Cerebellar nuclear complex (tissue), 1 donor: ENCODE results near the gene ST6GALNAC1.
A peak's percentile ranks its signal among the peaks of the same experiment; 100 is the strongest.

Experiments used
- DNase-seq, 2 experiments: peaks; one replicate each; lab custom pipeline; 2025; lab: John Stamatoyannopoulos, UW

Gene ST6GALNAC1, protein sequence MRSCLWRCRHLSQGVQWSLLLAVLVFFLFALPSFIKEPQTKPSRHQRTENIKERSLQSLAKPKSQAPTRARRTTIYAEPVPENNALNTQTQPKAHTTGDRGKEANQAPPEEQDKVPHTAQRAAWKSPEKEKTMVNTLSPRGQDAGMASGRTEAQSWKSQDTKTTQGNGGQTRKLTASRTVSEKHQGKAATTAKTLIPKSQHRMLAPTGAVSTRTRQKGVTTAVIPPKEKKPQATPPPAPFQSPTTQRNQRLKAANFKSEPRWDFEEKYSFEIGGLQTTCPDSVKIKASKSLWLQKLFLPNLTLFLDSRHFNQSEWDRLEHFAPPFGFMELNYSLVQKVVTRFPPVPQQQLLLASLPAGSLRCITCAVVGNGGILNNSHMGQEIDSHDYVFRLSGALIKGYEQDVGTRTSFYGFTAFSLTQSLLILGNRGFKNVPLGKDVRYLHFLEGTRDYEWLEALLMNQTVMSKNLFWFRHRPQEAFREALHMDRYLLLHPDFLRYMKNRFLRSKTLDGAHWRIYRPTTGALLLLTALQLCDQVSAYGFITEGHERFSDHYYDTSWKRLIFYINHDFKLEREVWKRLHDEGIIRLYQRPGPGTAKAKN

DNA sequence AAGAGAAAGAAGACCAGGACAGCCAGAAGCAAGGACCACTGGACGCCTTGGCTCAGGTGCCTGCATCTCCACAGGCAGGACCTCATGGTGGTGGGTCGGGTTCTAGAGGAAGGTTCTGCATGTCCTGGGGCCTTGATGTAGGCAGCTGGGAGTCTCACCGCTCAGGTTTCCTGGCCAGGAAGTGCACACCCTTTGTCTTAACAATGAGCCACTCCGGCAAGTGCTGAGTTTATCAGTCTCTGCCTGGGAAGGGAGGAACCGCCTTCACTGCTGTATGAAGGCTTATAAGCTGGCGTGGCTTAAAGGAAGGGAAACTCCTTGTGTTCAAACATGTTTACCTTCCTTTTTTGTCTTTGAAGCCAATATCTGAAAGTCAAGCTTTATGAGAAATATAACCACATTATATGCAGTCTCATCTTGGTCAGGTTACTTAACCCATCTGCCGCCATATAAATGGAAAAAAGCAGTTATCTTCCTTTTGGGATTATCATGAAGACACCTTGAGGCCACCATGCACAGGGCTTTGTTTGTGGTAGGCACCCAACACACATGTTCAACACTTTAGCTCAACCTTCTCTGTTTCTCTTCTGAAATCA lies at the start of gene ST6GALNAC1:
Gene ST6GALNAC1 (minus strand): TSS at position 205 of the 596 bp plus-strand sequence. CDS start 119 bp downstream, at position 86.
- DNase-seq = no peak

DNA sequence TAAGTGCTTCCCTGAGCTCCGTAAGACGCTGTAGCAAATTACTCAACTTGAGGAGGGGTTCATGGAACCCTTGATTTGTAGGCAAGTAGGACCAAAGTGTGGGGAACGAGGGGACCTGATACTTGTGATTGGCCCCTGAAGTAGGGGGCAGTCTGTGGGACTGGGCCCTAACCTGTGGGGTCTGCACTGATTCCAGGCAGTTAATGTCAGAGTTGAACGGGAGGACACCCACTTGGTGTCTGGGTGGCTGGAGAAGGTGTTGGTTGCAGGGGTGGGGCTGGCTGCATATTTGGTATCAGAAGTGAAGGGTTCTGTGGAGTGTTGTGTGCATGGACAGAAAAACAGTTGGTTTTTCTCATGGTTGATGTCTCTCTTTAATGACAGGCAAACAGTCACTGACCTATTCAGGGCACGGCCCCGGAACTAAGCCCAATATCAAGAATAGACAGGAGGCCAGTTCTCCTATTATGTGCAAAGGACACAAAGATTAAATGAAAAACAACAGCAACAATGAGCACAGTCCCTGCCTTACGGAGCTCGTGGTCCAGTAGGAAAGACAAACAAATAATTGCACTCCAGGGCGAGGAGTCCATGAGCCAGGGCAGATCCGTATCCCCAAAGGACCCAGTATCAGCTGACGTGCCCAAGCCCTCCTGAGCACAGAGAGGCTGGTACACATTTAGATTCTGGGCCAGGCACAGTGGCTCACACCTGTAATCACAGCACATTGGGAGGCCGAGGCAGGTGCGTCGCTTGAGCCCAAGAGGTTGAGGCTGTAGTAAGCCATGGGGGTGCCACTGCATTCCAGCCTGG lies 48.0 kb upstream of the ST6GALNAC1 start:
- no peak for DNase-seq

DNA sequence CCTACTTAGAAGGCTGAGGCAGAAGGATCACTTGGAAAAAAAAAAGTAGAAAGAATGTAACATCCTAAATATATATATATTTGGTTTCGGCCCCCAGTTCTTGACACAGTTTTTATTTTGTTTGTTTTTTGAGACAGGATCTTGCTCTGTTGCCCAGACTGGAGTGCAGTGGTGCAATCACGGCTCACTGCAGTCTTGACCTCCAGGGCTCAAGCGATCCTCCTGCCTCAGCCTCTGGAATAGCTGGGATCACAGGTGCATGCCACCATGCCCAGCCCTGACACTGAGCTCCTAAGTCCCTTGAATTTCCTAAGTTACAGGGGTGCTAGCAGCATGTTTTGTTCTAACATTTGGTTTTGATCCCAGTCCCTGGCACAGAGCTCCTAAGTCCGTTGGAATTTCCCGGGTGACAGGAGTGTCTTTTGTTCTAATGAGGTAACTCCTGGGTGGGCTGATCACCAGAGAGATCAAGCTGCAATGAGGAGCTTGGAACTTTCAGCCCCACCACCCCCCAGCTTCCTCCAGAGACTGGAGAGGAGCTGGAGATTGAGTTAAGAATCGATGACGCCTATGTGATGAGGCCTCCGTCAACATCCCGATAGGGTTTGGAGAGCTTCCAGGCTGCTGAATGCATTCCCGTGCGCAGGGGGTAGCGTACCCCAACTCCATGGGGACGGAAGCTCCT lies 47.2 kb upstream of the ST6GALNAC1 start:
- no peak for DNase-seq

DNA sequence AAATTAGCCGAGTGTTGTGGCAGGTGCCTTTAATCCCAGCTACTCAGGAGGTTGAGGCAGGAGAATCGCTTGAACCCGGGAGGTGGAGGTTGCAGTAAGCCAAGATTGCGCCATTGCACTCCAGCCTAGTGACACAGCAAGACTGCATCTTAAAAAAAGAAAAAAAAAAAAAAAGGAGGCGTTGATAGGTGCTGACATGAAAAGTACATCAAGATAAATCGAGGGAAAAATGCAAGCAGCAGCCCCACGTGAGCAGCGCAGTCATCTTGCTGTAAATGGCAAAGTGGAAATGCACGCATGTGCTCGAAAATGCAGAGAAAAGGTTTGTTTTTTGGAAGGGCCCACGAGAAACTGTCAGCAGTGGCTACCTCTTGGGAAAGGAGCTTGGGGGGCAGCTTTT lies 46.3 kb upstream of the ST6GALNAC1 start:
- no peak for DNase-seq

DNA sequence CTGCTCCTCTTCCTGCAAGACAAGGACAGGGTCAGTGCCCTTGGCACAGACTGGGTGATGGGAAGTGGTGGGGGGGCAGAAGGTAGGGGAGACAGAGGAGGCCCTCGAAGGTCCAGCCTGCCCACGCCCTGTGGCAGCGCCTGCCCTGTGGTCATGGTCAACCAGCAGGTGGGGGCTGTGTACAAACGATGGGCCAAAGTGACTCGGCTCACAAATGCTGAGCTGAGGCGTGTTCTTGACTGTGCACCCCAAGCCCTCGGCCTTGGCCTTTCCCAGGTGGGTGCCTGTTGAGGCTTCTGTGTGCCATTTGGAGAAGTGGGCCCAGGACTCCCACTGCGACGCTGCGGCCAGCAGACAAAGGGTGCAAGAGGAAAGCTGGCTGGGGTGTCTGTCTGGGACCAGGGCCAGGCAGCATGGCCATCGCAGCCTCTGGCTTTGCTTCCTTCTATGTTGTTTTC lies 44.6 kb upstream of the ST6GALNAC1 start:
- DNase-seq = no peak

DNA sequence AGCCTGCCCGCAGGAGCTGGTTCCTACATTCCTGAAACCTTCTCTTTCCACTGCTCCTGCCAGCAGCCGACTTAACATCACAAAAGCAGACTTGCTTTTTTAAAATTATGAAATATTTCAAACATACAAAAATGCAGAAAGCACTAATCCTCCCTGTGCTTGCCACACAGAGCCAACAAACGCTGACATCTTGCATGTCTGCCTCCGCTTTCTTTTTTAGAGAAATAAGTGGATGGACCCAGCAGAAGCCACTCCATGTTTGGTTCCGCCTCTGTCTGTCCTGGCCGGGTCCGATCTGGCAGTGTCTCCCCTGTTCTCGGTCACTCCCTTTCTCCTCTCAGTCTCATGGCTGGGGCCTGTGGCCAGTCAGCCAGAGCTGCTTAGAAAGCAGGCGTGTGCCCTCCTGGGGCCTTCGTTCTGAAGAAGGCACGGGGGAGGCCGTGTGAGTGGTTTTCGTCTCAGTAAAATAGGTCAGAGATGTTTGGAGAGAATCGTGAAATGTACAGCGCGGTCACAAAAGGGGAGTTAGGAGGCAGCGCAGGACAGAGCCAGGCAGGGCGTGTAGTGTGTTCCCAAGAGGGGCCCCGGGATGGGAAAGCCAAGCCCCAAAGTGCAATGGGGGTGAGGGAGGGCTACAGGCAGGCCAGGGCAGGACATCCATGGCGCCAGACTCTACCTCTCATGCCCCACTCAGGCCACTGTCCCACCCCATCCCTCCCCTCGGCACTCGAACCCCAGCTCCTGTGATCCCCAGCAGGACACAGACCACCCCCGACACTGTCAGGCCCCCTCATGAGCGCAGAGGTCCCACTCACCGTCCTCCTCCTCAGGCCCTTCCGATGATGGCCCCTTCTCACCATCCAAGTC lies 44.0 kb upstream of the ST6GALNAC1 start:
- DNase-seq = no peak

DNA sequence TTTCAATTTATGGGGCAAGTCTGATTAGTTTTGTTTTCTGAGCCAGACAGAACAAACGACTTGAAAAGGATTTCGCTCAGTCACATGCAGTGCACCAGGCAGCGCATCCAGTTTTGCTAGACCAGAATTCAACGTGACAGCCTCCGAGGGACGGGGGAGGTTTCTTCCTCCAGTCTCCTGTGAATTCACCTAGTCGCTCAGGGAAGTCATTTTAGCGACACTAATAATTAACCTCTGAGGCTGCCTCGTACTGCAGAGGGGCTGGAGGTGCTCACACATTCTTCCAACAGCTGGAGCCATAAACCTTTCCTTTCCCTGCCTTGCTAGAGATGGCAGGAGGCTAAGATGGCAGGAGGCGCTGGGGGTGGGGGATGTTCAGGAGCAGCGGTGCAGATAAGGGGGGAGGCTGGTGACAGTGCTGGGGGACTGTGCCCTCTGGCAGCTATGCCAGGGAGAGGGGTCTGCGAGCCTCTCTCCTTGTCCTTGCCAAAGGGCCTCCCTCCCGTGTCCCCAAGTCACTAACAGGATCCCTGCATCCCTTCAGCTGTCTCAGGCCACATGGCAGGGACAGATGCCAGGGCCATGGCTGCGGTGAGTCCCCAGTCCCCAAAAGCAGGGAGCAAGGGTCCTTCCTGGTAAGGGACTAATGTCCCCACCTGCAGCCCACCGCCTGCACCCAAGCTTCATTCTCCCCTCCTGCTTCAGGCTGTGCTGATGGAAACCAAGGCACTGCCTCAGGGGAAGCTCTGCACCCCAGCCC lies 43.2 kb upstream of the ST6GALNAC1 start:
- DNase-seq = no peak

DNA sequence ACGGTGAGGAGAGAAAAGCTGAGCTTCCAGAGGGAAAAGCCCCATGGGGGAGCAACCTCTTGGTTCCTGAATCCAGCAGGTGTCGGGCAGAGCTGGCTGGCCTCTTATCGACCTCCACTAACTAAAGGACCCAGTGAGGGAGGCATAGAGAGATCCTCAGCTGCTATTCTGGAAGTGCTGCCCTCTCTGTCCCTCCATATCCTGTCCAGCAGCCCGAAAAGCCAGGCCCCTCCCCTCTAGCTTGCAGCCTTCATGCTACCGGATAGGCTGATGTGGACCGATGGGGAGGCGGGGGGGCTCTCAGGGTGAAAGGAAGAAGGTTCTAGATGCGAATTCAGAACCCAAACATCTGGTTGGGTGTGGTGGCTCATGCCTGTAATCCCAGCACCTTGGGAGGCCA lies 42.3 kb upstream of the ST6GALNAC1 start:
- no peak for DNase-seq

DNA sequence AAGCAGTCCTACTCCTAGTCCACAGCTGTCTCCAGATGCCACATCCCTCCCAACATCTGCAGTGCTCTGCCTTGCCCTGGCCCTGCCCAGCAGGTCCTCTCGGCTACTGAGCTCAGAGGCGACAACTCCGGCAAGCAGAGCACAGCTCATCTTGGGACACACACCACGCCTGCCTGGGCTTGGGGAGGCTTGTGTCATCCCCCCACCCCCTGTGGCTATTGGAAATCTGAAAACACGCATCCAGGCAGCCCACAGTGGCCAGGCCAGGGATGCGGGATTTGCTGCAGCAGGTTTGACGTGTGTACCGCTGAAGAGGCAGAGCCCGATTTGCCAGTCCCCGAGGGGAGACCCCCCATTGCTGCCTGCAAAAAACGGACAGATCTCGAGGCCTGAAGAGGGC lies 41.8 kb upstream of the ST6GALNAC1 start:
- DNase-seq = no peak

DNA sequence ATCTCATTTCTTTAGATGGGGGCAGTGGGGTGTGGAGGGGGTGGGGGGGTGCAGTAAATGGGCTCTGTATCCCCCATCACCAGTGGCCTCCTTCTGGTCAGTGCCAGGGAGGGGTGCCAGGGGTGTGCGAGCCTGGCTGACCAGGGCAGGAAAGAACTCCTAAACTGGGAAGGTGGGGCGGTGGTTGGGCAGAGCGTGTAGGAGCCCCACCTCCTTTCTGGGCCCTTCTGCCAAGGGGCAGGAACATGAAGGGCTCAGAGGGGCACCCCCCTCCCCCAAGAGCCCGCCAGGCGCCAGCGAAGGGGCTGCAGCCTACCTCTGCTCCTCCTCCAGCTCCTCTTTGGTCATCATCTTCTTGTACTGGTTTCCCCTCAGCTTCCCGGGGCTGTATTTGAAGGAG lies 41.2 kb upstream of the ST6GALNAC1 start:
- no peak for DNase-seq

DNA sequence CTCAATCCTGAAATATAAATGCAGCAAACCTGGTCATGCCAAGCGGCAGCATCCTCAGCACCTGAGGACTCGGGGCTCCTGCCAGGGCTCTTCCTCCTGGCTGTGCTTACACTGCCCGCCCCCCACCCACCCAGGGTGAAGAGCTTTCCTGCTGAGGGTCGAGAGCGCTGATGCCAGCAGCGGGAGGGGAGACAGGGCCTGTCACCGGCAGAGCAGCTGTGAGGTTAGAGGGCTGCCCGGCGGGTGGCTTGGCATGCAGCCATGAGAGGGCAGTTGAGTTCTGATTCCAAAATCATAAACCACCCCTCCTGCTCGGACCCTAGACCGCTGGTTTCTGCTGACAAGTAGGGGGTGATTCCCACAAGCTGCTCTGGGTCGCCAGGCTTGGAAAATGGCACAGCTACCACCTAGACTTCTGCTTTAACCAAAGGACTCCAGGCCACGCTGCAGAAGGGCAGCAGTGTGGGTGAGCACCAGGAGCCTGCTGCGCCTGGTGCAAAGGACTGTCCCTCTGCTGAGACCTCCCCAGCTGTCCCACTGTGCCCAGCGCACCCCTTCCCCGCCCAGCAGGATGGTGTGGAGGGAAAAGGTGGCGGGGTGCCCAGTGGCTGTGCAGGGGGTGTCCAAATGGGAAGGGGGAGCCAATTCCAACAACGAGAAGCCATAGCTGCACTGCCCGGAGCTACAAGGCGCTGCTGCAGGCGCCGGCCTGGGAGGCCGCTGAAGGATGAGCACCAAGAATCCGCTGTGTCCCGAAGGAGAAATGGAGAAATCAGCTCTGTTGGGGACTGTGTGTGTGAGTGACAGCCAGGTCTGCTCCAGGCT lies 40.6 kb upstream of the ST6GALNAC1 start:
- DNase-seq = no peak

DNA sequence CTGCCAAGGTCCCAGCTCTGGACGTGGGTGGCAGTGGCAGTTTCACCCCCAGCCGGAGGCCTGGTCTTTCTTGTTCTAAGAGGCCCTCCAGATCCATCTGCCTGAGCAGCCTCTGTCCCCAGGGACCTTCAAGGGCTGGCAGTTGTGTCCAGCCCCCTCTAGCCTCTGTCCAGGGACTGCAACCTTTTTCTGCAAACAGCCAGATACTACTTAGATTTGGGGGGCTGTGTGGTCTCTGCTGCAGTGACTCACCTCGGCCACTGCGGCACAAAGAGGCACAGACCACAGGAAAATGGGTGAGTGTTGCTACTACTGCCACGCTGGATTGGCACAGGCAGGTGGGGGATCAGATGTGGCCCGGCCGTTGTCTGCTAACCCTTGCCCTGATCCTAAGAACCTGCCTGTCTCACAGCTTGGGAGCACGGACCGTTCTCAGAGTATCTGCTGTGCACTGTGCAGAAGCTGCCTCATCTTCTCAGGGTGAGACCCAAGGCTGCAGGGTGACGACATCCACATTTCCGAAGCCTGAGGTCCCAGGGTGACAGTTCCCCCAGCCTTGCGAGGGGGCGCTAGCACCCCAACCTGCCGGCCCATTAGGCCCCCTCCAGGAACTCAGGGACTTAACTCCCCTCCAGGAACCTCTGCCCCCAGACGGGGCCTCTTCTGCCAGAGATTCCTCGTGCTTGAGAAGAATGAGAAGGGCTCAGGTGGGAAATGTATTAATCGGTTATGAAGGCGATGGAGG lies 39.6 kb upstream of the ST6GALNAC1 start:
- no peak for DNase-seq

DNA sequence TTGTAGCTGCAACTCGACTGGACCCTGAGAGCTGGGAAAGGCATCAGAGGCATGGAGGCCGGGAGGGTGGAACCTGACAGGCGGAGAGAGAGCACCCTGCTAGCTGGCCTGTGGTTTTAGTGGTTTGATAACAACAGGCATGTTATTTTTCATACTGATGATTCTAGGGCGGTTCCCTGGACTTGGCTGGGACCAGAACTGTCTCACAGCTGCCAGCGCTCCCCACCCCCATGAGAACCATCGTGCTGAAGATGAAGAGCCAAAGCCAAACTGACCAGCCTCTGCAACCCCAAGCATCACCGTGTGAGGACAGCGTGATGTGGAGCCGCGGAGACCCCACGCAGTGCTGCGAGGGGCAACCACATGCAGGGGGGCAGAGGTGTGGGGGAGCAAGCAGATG lies 38.7 kb upstream of the ST6GALNAC1 start:
- no peak for DNase-seq

DNA sequence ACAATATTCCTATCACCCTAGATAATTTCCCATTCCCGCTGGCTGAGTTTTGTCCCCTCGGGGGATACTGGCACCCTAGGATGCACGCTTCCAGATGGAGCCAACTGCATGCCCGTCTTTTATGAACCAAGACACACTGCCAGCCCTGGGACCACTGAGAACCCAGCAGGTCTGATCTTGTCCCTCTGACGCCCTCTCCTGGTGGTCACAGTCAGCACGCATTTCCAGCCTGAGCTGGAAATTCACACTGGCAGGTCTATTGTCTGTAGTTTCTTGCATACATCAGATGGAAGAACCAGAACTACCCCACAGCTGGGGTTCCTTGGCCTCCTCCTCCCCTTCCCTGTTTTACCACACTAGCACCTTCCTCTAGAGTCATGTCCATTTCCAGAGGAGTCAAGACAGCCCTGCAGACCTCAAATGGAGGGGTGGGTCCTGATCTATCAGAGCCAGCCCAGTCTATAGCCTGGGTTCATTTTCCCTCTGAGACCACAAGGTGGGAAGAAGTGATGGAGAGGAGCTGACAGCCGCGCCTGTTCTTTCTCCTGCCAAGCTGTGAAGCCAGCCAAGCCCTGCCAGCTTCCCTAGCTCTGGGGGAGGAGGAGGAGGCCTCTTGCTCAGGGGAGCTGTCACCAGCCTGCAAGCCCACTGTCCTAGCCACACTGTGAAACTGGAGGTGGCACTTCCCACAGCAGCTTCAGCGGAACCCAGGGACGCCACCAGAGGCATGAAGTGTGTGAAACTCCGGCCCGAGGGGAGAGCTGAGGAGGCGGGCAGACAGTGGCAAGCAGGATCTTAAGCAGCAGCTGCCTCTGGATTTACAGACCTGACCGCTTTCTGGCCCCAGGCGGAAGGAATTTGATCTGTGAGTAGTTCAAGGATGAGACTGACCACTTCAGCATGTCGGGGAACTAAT lies 37.9 kb upstream of the ST6GALNAC1 start:
- DNase-seq = peak in 1 of 2 experiments; percentile 39

DNA sequence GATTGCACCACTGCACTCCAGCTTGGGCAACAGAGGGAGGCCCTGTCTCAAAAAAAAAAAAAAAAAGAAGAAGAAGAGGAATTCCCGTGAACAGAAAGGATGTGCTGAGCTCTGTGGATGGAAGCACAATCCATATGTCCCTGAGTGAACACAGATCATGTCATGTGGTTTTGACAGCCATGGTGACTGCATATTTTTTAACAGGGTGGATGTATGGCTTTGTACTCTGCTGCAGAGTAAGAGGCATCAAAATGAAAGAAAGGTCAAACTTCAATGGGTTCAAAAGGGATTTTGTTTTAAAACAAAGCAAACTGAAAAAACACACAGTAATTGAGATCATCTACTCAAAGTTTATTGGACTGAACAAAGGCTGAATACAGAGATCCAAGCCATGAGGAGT lies 35.7 kb upstream of the ST6GALNAC1 start:
- no peak for DNase-seq

DNA sequence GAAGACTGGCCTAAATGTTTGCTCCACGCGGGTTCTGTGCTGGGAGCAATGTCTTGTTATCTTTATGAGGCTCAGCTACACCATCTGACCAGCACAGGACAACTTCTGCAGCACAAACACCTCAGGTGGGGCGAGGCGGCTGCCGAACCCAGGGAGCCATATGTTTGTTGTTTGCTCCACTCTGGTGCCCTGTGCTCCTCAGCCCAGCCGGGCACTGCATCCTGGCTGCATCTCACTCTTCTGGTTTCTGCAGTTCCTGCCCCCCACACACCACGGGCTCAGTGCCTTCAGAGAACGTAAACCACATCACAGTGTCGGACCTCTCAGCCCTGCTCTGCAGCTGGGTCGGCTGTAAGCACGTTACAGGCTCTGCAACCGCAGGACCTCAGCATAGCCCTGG lies 34.8 kb upstream of the ST6GALNAC1 start:
- no peak for DNase-seq

DNA sequence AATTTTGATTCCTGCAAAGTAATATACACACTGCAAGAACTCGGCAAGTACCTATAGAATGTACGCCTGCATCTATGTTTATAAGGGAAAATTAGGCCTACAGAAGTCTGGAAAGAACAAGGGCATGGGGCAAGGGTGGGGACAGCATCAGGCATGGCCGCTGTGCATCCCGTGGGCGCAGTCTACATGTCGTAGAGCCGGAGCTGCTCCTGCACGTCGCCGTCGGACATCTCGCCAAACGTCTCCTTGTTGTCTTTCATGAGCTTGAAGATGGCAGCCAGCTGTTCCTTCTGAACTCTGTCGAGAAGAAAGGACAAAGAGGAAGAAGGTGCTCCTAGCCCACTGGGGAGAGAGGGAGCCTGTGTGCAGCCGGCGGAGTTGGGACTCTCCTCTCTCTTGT lies 33.8 kb upstream of the ST6GALNAC1 start:
- no peak for DNase-seq
